ENCODE measurements around the gene SEMA3A. TPM values are rescaled to one million over a fixed set of nuclear protein-coding genes. Genes with fewer than 3 reads are reported as not detected.

SEMA3A gene
- total RNA-seq, 2 donors from 2014 or later, result 0.68 to 1.1 TPM

DNA sequence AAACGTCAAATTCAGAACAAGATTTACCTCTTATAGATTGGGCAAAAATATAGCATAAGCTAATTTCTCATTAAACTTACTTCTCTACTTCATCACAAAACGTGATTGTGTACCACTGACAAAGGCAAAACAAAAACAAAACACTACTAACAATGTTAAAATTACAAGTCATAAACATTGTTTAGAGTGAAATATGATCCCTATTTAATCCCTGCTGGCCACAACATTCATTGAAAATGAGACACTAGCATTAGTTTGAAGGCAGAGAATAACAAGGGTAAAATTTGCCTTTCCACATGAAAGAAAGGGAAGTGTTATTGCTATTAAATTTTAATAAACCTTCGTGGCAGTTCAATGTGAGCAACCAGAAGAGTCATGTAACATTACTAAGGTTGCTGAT is 45.0 kb downstream of the SEMA3A start:
- no peak for TF ChIP-seq CTCF (IDR thresholded peaks at IDR 0.05)
- DNase-seq (ENCODE audit: low spot score) (no peak), ATAC-seq (ENCODE audit: insufficient number of reproducible peaks, low FRiP score, low read depth) (no peak)
- no peak overlapping the region for H3K4me3 ChIP-seq
- no peaks in the 10 kb centered on the region for H3K27me3 ChIP-seq (replicated peaks; ENCODE audit: insufficient read depth)
- H3K27ac ChIP-seq, result no peak overlapping the region
- H3K9me3 ChIP-seq, result no peaks in the 10 kb centered on the region
- no peaks in the 10 kb centered on the region for H3K36me3 ChIP-seq
- H3K4me1 ChIP-seq (ENCODE audit: control insufficient read depth in 1 of 2, low read depth in 2 of 2), result no peaks in the 10 kb centered on the region

GRCh38 chr7:84145892-84146291 is 48.7 kb downstream of the SEMA3A start:
- Histone ChIP-seq H3K4me3 (no peak overlapping the region), H3K9me3 (no peaks in the 10 kb centered on the region), H3K4me1 (ENCODE audit: control insufficient read depth in 1 of 2, low read depth in 2 of 2) (no peaks in the 10 kb centered on the region), H3K36me3 (no peaks in the 10 kb centered on the region), H3K27ac (no peak overlapping the region), H3K27me3 (replicated peaks; ENCODE audit: insufficient read depth) (no peaks in the 10 kb centered on the region)
- DNase-seq (ENCODE audit: low spot score) (no peak), ATAC-seq (ENCODE audit: insufficient number of reproducible peaks, low FRiP score, low read depth) (no peak)
- no peak for TF ChIP-seq CTCF (IDR thresholded peaks at IDR 0.05)

DNA sequence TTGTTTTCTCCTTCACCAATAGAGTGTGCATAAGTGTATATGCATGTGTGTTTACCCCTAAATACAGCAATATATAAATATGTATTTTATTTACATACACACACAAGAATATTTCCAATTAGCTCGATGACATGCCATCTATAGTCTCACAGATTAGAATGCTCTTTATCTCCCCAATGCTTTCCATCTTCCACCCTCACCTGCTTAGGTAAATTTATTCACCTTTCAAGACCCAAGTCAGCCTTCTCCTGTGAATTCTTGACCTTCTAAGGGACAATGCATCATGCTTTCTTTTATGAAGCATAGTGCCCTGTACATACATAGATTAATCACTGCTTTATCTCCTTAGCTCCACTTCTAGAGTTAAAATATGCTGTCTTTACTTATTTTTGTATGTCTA is 49.7 kb downstream of the SEMA3A start:
- no peak for DNase-seq (ENCODE audit: low spot score)
- ATAC-seq (ENCODE audit: insufficient number of reproducible peaks, low FRiP score, low read depth), result no peak
- Histone ChIP-seq H3K27ac (no peak overlapping the region), H3K36me3 (no peaks in the 10 kb centered on the region), H3K4me1 (ENCODE audit: control insufficient read depth in 1 of 2, low read depth in 2 of 2) (no peaks in the 10 kb centered on the region), H3K4me3 (no peak overlapping the region), H3K27me3 (replicated peaks; ENCODE audit: insufficient read depth) (no peaks in the 10 kb centered on the region), H3K9me3 (no peaks in the 10 kb centered on the region)
- TF ChIP-seq CTCF (IDR thresholded peaks at IDR 0.05), result no peak

- no peak for DNase-seq (ENCODE audit: low spot score)
- no peaks in the 10 kb centered on the region for H3K36me3 ChIP-seq
- no peak for TF ChIP-seq CTCF (IDR thresholded peaks at IDR 0.05)
- no peaks in the 10 kb centered on the region for H3K9me3 ChIP-seq
- H3K4me3 ChIP-seq, result no peak overlapping the region
- H3K4me1 ChIP-seq (ENCODE audit: control insufficient read depth in 1 of 2, low read depth in 2 of 2), result no peaks in the 10 kb centered on the region
- no peak overlapping the region for H3K27ac ChIP-seq
- H3K27me3 ChIP-seq (replicated peaks; ENCODE audit: insufficient read depth), result no peaks in the 10 kb centered on the region
- no peak for ATAC-seq (ENCODE audit: insufficient number of reproducible peaks, low FRiP score, low read depth)
These were observed 50.1 kb downstream of the SEMA3A start for GRCh38 chr7:84144480-84144879.

- no peak for DNase-seq (ENCODE audit: low spot score)
- Histone ChIP-seq H3K36me3 (no peaks in the 10 kb centered on the region), H3K9me3 (no peaks in the 10 kb centered on the region), H3K4me1 (ENCODE audit: control insufficient read depth in 1 of 2, low read depth in 2 of 2) (no peaks in the 10 kb centered on the region), H3K27ac (no peak overlapping the region), H3K27me3 (replicated peaks; ENCODE audit: insufficient read depth) (no peaks in the 10 kb centered on the region), H3K4me3 (no peak overlapping the region)
- ATAC-seq (ENCODE audit: insufficient number of reproducible peaks, low FRiP score, low read depth), result no peak
- no peak for TF ChIP-seq CTCF (IDR thresholded peaks at IDR 0.05)
These were observed 51.9 kb downstream of the SEMA3A start for GRCh38 chr7:84142726-84143125.
